ENCODE measurements around the gene XPNPEP3.

XPNPEP3 gene

DNA sequence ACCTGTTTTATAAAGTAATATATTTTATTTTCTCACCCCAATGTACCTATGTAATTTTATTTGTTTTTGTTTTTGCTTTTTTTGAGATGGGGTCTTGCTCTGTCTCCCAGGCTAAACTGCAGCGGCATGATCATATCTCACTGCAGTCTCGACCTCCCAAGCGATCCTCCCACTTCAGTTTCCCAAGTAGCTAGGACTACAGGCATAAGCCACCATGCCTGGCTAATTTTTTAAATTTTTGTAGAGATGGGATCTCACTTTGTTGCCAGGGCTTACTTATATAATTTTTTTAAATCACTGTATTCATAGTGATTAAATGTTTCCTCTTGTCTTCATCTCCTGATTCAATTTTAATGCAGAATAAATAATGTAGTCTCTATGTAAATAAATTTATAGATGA is 18.2 kb downstream of the XPNPEP3 start:
- in situ Hi-C loops (cut with MboI; ENCODE audit: low sequenced_read_pairs, unreplicated experiment) = no loop called here
- no peak for DNase-seq (ENCODE audit: low spot score)
- TF ChIP-seq CTCF (IDR thresholded peaks at IDR 0.05; ENCODE audit: borderline replicate concordance, control extremely low read depth, extremely low read depth, insufficient read depth, missing control alignments) = no peak

DNA sequence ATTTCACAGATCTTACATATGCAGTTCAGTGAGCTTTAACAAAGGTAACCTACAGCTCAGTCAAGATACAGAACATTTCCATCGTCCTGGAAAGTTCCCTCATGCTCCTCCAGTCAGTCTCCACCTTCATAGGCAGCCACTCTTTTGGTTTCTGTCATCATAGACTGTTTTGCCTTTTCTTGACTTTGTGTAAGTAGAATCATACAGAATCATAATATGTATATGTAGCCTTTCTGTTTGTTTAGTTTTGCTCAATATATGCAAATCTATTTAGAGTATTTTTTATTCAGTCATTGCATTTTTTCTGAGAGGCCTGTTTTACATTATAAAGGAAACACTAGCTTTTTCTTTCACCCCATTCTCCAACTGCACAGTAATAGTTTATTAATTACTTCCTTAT is 20.0 kb downstream of the XPNPEP3 start:
- in situ Hi-C loops (cut with MboI; ENCODE audit: low sequenced_read_pairs, unreplicated experiment) = no loop called here
- no peak for DNase-seq (ENCODE audit: low spot score)
- TF ChIP-seq CTCF (IDR thresholded peaks at IDR 0.05; ENCODE audit: borderline replicate concordance, control extremely low read depth, extremely low read depth, insufficient read depth, missing control alignments) = no peak

- TF ChIP-seq CTCF (IDR thresholded peaks at IDR 0.05; ENCODE audit: borderline replicate concordance, control extremely low read depth, extremely low read depth, insufficient read depth, missing control alignments) = no peak
- no peak for DNase-seq (ENCODE audit: low spot score)
- in situ Hi-C loops (cut with MboI; ENCODE audit: low sequenced_read_pairs, unreplicated experiment) = no loop called here
Measured at GRCh38 chr22:40877488-40877887, 20.5 kb downstream of the XPNPEP3 start.

GRCh38 chr22:40878922-40879321 is 22.0 kb downstream of the XPNPEP3 start:
- no peak for TF ChIP-seq CTCF (IDR thresholded peaks at IDR 0.05; ENCODE audit: borderline replicate concordance, control extremely low read depth, extremely low read depth, insufficient read depth, missing control alignments)
- DNase-seq (ENCODE audit: low spot score) = no peak
- in situ Hi-C loops (cut with MboI; ENCODE audit: low sequenced_read_pairs, unreplicated experiment) = no loop called here

DNA sequence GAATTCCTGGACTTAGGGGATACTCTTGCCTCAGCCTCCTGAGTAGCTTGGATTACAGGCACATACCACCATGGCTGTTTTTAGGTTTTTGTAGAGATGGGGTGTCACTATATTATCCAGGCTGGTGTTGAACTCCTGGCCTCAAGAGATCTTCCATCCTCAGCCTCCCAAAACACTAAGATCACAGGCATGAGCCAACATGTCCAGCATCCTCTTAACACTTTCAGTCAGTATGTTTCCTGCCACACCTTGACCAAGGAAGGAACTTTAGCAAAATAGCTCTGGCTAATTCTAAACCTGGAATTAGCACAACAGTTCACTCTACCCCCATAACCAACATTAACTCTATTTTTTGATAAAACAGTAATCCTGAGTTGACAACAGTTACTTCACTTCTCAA is 32.2 kb downstream of the XPNPEP3 start:
- TF ChIP-seq CTCF (IDR thresholded peaks at IDR 0.05; ENCODE audit: borderline replicate concordance, control extremely low read depth, extremely low read depth, insufficient read depth, missing control alignments) = no peak
- in situ Hi-C loops (cut with MboI; ENCODE audit: low sequenced_read_pairs, unreplicated experiment) = no loop called here
- DNase-seq (ENCODE audit: low spot score) = no peak

DNA sequence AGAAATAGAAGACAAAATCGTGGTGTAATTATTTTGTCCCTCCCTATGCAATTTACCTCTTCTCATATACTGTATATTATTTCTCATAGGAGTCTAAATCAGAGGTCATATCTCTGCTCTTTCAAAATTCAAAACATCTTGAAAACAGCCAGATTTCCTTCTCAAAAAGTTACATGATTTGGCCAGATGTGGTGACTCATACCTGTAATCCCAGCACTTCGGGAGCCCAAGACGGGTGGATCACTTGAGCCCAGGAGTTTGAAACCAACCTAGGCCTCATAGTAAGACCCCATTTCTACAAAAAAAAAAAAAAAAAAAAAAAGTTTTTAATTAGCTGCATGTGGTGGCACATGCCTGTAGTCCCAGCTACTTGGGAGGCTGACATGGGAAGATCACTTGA is 33.9 kb downstream of the XPNPEP3 start:
- TF ChIP-seq CTCF (IDR thresholded peaks at IDR 0.05; ENCODE audit: borderline replicate concordance, control extremely low read depth, extremely low read depth, insufficient read depth, missing control alignments) = no peak
- in situ Hi-C loops (cut with MboI; ENCODE audit: low sequenced_read_pairs, unreplicated experiment) = no loop called here

DNA sequence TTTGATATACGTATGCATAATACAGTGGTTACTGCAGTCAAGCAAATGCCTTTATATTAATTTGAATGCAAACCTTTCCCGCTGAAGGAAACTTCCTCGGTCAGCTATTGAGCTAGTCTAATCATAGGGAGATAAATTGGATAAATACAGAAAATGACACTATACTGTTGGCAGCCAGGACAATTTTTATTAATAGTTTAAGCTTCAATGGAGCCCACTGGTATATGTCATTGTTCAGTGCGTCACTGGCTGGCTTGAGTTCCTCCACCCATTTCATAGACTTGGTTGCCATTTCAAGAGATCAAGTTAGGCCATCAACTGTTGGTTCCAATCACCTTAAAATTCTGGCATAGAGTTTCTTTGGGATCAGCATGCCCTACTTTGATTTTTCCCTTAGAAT is 37.5 kb downstream of the XPNPEP3 start:
- TF ChIP-seq CTCF (IDR thresholded peaks at IDR 0.05; ENCODE audit: borderline replicate concordance, control extremely low read depth, extremely low read depth, insufficient read depth, missing control alignments) = no peak
- DNase-seq (ENCODE audit: low spot score) = no peak
- in situ Hi-C loops (cut with MboI; ENCODE audit: low sequenced_read_pairs, unreplicated experiment) = no loop called here

More for the DNA sequence above, 33.9 kb downstream of the XPNPEP3 start:
- no peak for DNase-seq (ENCODE audit: low spot score)
